T-helper 1 cell (primary cell): Measurements from ENCODE around the gene MCC.
A peak's percentile ranks its signal among the peaks of the same experiment; 100 is the strongest.

Experiments
- DNase-seq, 5 donors: peaks; one replicate each; pipeline ENCODE4 v3.0.0-alpha.2; 2012 to 2020

Gene MCC

DNA sequence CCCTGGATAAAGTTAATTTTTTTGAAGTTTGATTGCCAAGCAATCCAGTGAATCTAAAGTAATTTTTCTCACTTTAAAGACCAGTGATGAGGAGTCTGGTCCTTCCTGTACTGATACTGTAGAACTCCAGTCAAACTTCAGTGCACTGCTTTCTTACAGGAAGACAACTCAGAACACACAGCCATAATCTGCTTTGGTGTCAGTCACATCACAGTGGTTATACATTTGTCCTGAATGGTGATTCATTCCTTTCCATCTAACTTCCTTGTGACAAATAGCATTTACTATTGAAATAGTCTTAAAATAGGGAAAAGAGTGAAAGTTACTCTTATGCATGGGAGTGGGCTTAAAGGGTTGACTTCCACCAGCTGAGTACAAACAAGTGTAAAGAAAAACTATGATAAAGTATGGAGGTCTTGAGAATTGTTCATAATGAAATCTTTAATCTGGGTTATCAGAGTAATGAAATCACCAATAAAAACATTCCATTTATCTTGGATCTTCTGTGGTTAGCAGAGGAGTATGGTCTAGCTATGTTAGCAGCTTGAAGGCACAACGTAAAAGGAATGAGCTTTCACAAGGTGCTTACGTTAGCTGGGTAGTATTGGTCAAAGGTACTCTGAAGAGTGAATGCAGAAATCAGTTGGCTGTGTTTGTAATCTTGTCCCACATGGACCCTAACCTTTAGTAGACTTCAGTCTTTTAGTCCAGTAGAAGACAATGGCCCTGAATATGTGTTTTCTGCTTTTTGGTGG lies 470.2 kb downstream of the MCC start:
- peak in 1 of 5 donors; percentile 22 for DNase-seq

GRCh38 chr5:113005454-113005853 lies 482.8 kb downstream of the MCC start:
- DNase-seq, result no peak

- DNase-seq, result no peak
These were observed 484.5 kb downstream of the MCC start for GRCh38 chr5:113003763-113004162.

- no peak for DNase-seq
These were observed 485.8 kb downstream of the MCC start for GRCh38 chr5:113002423-113002822.

DNA sequence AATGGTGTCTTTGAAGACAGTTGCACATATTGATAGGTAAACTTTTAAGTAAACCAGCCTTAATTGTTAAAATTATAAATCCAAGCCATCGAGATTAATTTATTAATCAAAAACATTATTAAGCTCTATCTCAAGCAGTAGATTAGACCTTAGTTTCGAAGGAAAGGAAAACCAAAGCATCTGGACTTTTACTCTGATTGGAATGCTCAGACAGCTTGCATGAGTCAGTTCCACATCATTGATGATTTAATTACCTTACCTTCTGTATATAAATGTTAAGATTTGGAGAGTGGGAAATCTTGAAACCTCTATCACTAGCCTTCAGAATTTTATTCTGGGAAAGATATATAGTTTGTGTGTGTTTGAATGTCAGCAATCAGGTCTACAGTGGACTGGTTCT lies 487.8 kb downstream of the MCC start:
- no peak for DNase-seq

DNA sequence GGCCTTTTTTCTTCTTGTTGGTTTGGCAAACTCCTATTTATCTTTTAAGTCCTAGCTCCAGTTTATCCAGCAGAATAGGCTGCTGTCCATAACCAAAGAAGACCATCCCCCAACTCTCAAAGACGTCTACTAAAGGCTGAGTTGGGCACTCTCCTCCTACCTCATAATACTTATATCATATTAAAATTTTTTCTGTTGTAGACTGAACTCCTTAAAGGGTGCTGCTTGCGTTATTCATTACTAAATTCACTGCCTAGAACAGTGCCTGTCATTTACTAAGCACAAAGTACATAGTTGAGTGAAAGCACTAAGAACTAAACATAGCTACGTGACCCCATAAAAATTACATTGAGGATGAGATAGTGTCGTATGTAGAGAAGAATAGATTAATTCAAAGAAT lies 490.0 kb downstream of the MCC start:
- DNase-seq, result no peak

- no peak for DNase-seq
These were observed 491.4 kb downstream of the MCC start for GRCh38 chr5:112996830-112997374.

GRCh38 chr5:112995764-112996618 lies 492.3 kb downstream of the MCC start:
- peak; percentile 38 to 75 (median 62) for DNase-seq

DNA sequence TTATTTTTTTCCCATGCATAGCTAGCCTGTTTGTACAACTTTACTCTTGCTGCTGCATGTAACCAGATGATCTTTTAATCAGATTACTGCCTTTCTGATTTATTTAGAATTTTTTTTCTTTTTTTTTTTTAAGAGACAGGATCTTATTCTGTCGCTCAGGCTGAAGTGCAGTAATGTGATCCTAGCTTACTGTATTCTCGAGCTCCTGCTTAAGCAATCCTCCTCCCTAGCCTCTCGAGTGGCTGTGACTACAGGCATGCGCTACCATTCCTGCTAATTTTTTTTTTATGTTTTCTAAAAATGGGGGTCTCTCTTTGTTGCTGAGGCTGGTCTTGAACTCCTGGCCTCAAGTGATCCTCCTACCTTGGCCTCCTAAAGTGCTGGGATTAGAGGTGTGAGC lies 502.0 kb downstream of the MCC start:
- no peak for DNase-seq

DNA sequence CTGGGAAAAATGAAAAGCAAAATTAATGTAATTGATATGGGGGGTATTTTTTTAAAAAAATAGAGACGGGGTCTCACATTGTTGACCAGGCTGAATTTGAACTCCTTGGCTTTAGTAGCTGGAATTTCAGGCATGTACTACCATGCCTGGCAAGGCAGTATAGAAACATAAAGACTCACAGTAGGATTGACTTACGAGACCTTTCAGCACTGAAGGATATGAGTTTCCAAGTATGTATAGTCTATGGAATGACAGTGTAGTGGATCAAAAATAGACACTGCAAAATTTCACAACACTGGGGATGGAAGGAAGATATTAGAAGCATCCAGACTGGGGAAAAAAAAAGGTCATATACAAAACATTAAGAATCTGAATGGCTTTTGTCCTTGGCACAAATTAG lies 504.9 kb downstream of the MCC start:
- DNase-seq, result no peak

DNA sequence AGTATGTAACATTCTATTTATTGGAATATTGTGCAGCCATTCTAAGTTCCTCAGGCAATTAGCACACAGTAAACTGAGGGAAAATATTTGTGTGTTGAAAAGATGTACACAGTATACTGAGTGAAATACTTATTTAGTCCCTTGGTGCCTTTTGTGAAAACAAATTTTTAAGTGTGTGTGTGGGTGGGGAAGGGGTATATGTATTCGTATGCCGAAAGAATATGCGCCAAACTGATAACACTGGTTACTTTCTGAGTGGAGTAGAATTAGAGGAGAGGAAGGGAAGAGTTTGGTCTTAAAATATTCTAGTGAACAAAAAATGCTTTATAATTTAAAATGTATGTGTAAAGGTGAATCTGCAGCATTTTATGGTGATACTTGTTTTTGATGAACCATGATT lies 508.5 kb downstream of the MCC start:
- DNase-seq, result no peak

DNA sequence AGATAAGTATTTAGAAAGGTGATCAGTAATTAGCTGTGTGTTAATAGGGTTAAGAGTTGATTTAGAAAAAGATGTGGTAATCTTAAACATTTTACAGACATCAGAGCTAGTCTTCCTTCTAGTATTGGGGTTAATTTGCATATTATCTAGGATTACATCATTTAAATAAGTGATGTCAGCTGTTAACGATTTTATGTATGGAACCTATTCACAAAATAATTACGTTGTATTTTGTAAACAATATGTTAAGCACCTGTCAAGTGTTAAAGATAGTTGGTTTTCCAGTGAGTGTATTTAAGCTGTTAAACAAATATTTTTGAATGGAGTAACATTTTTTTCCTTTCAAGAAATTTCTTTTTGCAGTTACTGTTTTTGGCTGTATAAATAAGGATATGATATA lies 509.4 kb downstream of the MCC start:
- no peak for DNase-seq

- DNase-seq, result no peak
These were observed 510.8 kb downstream of the MCC start for GRCh38 chr5:112977440-112977861.

- peak; percentile 88 to 100 (median 91) for DNase-seq
These were observed 511.6 kb downstream of the MCC start, which contains the start of gene DCP2 for GRCh38 chr5:112976432-112977309. Gene DCP2, plus strand, starts transcription at chr5:112976798. Its CDS starts 136 bp downstream, at chr5:112976934.

DNA sequence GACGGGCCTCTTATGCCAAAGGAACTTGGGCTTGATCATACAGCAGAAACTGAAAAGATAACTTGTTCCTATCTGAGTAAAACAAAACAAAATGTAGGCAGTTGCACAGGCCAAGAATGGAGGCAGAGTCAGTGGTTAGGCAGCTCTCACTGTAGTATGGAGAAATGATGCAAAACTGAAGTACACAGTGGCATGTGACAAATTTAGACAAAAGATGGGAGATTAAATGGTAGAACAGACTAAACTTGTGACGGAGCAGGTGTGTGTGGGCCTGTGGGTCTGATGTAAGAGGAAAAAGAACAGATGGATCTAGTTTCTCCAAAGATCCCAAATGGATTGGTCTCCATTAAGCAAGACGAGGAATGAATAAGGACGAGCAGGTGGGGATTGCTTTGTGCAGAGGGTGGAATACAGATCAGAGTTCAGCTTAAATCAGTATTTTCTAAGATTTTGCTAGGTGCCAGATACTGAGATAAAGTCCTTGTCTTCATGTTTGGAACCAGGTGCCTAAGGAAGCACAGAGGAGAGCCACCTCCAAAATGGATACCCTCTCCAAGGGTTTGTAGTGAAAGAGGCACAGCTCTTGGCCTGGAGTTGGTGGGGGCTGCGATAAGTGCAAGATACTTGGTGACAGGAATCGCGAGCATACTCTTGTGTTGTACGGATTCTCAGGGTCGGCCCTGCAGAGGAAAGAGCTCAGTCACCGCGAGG lies 512.4 kb downstream of the MCC start:
- DNase-seq, result peak in 1 of 5 donors; percentile 18

- DNase-seq, result no peak
These were observed 513.4 kb downstream of the MCC start for GRCh38 chr5:112974901-112975300.

GRCh38 chr5:112973904-112974303 lies 514.3 kb downstream of the MCC start:
- DNase-seq, result no peak

DNA sequence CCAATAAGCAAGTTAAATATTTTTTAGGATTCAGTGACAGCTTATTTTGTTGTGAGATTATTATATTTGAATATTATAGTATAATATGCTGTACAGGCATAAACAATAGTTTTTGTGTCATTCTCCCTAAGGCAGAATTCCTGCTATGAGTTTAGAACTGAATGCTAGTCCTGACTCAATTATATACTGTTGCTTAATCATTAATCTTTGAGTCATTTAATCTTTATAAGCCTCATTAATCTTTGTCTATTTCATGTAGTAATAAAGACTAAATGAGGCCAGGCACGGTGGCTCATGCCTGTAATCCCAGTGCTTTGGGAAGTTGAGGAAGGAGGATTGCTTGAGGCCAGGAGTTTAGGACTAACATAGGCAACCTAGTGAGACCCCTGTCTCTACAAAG lies 515.2 kb downstream of the MCC start:
- DNase-seq, result no peak
